ENCODE data around the gene RPL29.
"Not testable (repeated sequence)": the region's sequence is repeated elsewhere in the genome, so short reads cannot be mapped to it uniquely, and the experiment has no call there.

Gene RPL29

DNA sequence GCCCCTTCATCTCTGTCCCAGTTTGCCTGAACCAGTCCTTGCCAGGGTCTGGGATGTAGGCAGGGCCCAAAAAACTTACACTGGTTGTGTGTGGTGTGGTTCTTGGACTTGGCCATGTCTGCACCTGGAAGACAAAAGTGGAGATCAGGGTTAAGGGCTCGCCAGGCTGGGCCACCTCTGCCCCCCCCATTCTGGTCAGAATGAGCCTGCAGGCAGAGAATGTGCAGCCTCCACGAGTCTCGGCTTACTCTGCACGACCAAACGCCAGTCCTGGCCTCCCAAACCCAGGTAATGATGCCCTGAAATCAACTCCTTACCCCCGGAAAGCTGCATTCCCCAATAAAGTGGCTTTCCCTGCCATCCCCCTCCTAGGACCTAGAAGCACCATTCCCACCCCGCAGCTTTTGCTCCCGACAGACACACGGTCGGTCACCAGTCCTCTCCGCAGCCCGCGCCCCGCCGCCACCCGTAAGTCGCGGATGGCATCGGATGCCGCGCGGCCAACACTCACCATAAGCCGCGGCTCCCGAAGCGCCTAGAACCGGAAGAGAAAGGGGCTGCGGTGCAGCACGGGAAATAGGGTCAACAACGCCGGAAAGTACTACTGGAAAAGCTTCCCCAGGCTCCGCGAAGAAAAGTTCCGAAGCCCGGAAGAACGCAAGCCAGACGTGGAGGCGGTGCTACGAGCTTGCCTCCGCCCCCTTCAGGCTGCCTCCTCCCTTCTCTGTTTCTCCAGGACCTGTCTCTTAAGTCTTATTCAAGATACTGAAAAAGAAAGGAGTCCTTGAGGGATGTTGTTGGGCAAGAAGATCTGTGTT lies at the start of gene RPL29:
TSS of gene RPL29 (minus strand) at position 550 of the 818 bp plus-strand sequence. CDS start at position 116, 434 bp downstream.
- DNase-seq: no peak

DNA sequence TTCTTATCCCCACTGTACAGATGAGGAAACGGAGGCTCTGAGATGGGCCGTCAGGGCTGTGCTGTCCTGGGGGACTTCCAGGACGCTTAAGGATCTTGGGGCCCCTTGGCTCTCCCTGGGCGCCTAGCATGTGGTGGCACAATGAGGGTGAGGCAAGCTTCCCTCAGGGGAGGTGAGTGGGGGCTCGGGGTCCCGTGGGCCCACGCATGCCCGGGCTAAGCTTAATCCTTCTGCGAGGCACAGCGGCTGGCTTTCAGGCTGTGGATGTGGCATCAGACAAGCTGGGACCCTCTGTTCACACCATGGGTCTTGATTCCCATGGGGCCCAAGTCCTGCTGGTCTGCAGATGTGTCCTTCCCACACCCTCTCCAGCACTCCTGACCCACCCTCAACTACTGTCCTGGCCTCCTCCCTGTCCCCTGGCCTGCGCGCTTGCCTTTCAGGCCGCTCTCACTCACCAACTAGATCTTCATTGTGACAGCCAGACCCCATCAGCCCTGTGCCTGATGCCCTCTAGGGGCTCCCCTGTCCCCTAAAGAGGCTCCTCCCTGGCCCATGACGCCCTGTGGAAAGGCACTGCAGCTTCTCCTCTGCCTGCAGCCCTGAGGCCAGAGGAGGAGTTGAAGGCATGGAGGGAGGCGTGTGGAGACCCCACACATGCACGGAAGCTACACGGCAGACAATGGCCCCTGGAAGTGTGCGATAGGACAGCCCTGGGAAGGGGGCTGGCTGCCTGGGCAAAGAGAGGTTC lies 49.3 kb upstream of the RPL29 start:
- DNase-seq: no peak

DNA sequence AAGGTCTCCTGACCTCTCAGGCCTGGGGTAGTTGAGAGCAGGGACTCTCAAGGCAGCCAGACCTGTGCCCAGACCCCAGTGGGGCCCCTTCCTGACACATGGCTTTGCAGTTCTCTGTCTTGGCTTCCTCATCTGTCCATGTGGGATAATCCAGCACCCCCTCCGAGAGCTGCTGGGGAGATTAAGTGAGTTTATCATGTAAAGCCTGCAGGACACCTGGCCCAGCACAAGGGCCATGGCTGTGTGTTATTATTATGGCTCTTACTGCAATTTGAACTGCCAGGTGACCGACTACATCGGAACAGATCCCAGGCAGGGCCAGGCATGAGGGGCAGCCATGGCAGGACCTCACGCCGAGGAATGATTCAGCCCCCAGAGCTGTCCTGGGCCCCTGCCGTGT lies 48.1 kb upstream of the RPL29 start:
- no peak for DNase-seq

DNA sequence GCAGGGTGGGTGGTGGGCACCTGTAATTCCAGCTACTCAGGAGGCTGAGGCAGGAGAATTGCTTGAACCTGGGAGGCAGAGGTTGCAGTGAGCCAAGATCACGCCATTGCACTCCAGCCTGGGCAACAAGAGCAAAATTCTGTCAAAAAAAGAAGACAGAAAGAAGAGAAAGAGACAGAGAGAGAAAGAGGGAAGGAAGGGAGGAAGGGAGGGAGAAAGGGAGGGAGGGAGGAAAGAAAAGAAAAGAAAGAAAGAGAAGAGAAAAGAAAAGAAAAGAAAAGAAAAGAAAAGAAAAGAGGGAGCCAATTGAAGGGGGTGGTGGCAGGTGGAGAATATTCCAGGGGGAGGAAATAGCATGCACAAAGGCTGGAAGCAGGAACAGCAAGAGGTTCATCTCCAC lies 47.3 kb upstream of the RPL29 start:
- DNase-seq: not testable (repeated sequence)

DNA sequence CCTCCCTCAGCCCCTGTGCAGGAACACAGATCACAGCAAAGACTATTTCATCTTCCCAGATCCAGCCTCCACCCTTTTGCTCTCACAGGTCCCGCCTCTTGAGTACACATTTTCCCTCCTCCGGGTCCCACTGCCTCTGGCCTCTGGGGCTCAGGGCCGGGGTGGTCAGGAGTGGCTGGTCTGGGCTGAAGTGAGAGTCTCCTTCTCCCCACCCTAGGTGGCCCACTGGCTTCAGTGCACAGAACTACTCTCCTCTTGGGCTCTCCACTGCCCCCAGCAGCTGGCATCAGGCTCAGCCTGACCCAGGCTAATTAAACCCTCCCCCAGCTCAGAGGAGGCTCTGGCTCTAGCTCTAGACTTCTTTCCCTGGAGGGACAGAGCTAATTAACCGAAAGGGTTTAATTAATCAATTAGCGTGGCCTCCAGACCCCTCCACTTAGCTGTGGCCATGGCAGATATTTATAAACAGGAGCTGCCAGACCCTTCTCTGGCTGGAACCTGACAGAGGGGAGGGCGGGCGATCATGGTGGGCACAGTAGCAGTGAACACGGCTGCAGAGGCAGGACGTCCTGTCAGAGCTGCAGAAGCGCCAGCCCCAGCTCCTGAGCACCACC lies 45.5 kb upstream of the RPL29 start:
- no peak for DNase-seq

DNA sequence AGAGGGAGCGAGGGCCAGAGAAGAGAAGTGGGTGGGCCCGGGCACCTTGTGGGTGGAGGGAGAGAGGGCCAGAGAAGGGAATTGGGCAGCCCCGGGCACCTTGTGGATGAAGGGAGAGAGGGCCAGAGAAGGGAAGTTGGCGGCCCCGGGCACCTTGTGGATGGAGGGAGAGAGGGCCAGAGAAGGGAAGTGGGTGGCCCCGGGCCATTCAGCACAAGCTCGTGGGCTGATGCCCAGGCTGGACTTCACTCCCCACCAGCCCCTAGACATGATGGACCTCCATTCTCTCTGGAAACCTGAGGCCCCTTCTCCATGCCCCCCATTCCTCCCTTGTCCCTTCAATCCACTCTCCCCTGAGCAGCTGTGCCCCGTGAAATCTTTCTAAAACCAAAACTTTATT lies 44.9 kb upstream of the RPL29 start:
- no peak for DNase-seq

DNA sequence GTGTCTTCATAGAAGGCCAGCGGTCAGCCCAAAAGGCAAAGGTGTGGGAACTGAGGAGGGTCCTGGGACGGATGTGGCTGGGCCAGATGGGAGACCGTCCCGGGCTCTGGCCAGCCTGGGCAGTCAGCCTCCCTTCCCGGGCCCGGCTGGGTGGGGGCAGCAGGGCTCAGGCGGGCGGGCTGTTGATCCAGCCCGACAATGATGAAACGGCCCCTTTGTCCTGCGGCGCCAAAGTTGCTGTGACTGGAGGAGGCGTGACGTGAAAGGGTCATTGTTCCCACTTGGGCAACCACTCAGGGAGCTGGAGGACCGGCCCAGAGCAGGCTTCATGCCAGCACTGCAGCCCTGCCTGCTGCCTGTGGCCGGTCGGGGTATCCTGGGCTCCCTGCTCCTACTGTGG lies 44.2 kb upstream of the RPL29 start:
- DNase-seq: no peak

DNA sequence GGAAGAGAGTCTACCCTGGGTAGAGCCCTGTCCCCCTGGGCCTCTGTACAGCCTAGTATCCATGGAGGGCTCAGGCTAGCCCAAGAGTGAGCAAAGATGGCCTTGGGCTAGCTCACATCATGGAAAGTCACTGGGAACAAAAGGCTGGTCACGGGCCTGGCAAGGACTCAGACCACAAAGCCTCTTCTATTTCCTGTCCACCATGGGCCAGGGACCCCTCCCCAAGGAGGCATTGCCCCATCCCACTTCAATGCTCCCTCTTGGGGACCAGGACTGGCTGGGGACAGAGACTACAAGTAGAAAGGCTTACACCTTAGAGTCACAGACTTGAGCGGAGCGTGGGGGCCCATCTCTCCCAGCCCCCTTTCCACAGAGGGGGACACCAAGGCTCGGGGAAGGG lies 43.7 kb upstream of the RPL29 start:
- no peak for DNase-seq

DNA sequence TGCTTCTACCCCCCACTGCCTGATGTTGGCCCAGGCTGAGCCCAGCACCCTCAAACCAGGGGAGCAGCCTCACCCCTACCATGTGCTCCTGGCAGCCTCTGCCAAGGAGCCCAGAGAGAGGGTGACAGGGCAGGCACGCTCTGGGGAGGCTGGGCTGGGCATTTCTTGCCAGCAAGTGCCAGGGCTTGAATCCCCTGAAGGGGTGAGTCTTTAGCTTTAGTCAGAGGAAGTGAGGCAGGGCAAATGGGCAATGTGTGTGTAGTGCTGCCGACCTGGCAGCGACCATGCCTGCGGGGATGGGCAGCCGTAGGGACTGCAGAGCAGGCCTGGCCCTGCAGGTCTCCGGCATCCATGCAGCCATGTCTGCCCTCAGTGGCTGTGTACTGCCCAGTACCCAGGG lies 42.5 kb upstream of the RPL29 start:
- no peak for DNase-seq

DNA sequence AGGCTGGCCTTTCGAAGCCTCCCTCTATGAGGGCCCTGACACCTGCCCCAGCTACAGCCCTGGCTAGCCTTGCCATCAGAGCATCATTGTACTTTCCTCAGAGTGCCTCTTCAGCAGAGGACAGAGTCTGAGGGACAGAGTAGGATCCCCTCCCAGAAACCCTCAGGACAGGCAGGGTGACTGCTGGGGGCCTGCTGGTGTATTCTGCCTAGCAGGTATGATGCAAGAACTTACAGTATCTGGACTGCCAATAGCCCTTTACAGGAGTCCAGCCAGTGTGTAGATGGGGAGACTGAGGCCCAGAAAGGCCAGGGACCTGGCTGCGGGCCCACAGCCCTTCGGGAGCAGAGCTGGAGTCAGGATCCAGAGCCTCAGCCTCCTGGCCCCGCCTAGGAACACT lies 41.6 kb upstream of the RPL29 start:
- no peak for DNase-seq

DNA sequence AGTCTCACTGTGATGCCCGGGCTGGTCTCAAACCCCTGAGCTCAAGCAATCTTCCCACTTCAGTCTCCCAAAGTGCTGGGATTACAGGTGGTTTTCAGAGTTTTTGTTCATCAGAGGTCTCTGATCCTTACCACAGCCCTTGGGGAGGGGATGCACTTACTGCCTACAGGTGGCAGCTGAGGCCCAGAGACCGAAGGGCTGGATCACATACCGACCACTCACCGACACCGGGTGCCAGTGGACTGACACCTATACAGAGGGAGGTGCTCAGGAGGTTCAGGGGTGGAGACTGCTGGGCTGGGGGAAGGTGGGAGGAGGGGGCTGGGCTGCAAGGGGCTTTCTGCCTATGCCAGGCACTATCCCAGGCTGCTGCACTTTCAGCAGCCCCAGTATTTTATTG lies 41.1 kb upstream of the RPL29 start:
- no peak for DNase-seq

DNA sequence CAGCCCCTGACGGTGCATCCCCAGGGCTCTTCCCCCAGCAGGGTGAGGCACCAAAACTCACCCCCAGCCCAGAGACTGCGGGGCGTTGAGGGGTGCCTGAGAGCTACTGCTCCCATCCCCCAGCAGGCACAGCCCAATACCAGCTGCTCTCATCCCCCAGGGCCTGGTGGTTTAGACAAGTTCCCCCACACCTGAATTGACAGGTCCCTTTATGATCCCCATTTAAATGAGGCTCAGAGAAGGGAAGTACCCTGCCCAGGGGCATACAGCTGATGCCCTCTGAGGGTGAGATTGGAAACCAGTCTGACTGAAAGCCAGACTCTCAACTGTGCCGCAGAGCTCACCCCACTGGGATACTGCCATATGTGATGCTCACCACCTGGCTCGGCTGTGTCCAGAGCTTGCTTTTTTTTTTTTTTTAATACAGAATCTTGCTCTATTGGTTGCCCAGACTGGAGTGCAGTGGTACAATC lies 40.6 kb upstream of the RPL29 start:
- DNase-seq: no peak

DNA sequence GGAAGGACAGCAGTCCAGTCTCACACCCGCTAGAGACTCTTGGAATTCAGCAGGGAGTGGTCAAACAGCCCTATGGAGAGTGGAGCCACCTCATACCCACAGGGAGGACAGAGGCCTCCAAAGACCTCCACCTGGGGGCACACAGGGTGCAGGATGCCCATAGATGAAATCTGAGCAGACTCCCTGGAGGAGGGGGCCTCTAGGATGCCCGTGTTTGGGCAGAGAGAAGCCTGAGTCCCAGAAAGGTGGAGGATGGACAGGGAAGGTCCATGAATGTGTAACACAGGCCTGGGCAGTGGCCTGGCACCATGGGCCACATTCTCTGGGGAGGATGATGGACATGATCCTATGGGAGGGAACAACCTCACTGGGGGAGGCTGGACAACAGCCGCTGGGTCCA lies 39.0 kb upstream of the RPL29 start:
- no peak for DNase-seq

DNA sequence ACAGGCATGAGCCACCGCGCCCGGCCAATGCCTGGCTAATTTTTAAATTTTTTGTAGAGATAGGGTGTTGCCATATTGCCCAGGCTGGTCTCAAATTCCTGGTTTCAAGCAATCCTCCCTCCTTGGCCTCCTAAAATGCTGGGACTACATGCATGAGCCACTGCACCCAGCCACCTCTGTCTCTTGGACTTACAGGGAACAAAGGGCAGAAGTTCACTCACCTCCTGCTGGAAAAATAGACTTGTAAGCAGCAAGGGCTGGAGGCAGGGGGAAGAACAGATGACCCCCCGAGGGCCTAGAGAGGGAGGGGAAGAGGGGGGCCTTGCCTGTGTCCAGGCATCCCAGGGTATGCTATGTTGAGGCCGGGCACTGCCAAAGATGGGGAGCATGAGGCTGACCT lies 38.5 kb upstream of the RPL29 start:
- no peak for DNase-seq

DNA sequence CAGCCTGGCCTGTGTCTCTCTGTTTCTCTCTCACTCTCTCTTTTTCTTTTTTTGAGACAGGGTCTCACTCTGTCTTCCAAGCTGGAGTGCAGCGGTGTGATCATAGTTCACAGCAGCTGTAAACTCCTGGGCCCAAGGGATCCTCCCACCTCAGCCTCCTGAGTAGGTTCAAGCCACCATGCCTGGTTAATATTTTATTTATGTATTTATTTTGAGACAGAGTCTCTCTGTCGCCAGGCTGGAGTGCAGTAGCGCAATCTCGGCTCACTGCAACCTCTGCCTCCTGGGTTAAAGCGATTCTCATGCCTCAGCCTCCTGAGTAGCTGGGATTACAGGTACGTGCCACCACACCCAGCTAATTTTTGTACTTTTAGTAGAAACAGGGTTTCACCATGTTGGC lies 38.1 kb upstream of the RPL29 start:
- not testable (repeated sequence) for DNase-seq

DNA sequence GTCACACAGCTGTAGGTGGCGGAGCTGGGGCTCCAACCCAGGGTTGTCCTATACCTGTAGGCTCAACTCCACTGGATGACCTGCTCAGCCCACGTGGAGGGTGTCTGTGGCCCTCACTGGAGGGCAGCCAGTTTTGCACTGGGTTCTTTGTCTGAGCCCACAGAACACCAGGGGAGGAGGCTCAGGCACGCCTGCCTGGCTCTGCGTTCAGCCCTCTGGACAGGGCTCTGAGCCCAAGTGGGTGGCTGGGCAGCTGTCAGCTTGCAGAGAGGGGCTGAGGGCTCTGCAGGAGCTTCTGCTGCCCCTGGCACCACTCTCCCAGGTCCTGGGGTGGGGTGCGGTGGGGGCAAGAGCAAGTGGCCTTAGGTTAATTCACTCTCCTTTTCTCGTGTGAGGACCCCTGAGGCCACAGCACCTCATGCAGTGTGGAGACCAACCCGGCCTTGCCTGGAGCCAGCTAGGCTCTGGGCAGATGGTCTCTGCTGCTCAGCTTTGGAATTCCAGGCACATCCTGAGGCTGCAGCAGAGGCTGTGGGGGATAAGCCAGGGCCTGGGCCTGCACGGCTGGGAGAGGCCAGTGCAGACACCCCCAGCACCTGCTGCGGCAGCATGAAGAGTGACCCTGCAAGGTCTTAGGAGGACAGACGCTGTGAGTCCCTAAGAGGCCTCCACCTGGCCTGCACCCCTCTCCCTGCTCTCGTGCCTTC lies 37.2 kb upstream of the RPL29 start:
- no peak for DNase-seq

DNA sequence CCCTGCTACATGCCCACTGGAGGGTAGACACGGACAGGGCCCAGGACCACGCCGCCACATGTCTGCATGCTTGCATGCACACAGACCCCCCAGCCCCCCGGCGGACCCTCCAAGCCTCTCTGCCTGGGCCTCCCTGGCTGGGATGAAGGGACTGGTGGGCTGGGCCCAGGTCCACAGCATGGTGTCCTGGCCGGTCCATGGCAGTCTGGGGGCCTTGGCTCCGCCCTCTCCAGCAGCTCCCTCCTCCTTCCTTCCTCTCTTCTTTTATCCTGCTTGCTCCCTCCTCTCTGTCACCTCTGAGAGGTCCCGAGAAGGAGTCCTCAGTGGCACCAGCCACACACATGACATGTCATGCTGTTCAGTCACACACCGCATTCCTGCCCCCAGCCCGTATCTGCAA lies 36.2 kb upstream of the RPL29 start:
- no peak for DNase-seq

DNA sequence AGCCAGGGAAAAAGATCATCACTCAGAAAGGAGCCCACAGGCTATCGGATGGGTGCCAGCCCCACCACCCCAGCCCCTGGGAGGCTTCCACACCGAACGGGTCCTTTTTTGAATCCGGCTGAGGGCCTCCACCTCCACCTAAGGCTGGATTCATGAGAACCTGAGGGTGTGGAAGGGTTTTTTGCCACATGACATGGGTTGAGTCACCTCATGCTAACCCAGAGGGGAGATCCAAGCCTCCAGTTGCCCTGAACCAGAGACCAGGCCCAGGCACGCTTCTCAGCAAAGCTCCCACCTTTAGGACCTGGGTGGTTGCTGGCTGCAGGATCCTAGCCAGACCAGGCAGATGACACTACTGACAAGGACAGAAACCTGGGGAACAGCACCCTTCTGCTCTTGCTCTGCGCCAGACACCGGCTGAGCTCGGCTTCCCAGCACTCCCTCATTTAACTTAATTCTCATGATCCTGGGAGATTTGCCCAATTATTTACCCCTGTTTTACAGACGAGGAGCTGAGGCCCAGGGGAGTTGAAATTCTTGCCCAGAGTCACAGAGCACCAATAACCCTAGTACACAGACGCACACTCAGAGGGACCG lies 35.1 kb upstream of the RPL29 start:
- no peak for DNase-seq

DNA sequence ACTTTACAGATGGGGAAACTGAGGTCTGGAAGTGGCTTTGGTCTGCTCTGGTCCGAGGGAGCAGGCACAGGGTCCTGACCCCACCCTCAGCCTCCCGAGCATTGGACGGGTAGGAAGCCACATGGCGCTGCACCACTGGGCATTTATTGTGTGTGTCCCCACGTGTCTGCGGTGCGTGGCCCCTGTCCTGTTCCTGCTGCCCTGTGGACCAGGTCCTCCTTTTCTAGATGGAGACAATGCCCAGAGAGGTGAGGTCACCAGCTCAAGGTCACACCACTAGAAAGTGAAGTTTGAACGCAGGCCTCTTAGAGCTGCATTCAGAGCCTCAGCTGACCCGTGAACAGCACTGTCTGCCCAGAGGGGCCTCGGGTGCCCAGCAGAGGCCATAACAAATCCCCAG lies 33.8 kb upstream of the RPL29 start:
- DNase-seq: no peak

DNA sequence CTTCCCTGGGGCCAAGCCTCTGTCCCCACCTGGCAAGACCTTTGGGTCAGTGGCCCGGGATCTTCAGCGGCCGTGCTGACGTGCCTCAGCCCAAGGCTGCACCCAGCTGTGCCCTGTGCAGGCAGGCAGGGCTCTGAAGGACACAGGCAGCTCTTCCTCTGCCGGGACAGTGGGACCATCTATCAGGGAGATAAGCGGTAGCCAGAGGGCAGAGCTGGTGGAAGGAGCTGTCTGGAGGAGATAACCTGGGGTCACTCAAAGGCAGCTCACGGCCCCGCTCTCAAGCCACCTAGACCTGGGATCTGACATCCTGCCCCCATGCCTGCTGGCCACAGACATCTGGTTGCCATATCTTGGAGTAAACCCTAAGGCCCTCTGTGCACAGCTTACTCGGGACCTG lies 33.4 kb upstream of the RPL29 start:
- no peak for DNase-seq

DNA sequence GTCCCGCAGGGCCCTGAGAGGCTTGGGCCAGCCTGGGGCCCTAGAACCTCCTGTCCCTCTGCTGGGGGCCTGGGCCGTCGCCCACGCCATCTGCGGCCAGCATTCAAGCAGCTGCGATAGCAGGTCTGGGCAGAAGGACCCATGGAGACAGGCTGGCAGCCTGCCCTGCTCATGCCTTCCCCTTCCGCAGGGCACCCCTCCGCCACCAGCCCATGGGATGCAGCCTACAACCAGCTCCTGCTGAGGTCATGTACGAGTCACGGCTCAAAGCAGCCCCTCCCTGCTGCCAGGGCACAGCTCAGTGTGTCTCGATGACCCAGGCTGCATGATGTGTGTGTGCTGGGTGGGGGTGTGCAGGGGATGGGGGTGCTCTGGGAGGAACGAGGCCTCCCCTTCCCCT lies 32.9 kb upstream of the RPL29 start:
- no peak for DNase-seq

DNA sequence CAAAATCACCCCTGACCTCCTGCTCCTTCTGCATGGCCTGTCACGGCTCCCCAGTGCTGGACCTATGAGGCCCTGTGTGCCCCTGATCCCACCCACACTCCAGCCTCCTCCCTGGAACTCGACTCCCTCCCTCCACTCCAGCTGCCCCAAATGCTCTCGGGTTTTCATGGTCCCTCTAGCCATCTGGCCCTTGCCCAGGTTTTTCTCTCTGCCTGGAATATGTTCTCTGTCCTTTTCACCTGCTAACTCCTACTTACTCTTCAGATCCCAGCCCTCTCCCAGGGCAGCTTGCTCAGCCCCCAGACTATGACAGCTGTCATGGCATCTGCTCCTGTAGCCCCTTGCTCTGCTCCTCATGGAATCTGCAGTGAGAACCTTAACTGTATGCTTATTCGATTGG lies 30.3 kb upstream of the RPL29 start:
- no peak for DNase-seq

DNA sequence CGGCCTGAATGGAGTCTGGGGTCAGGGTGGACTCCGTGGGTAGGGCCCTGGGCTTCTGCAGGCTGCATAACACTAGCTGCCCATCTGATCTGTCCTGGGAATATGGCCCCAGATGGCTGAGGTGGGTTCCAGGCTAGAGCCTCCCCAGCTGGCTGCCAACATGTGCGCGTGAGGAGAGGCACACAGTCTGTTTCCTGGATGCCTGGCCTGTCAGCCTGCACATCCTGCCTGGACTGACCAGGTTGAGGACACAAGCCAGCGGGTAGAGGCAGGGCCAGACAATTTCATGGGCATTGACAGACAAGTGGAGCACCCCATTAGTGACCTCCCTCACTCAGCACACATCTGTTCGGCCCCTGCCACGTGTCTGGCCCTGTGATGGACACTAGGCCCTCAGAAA lies 29.8 kb upstream of the RPL29 start:
- no peak for DNase-seq
